Neuronal stem cell (in vitro differentiated cells): Measurements from ENCODE around the gene TMEM205.
"Not testable (repeated sequence)": the region's sequence is repeated elsewhere in the genome, so short reads cannot be mapped to it uniquely, and the experiment has no call there.

Source experiments
- DNase-seq: peaks from one replicate; pipeline ENCODE4 v3.0.0-alpha.2; 2013; ENCODE audit warnings: low spot score
- H2AFZ ChIP-seq: one replicate; pipeline ENCODE4 v1.6.1; 2013; ENCODE audit warnings: mild to moderate bottlenecking, low read length, inconsistent platforms
- H2AK5ac ChIP-seq: 2 replicates; pipeline ENCODE4 v1.6.1; 2013; ENCODE audit warnings: low read depth, mild to moderate bottlenecking, inconsistent platforms, low read length, moderate library complexity, mixed read lengths
- H2BK120ac ChIP-seq: 2 replicates; pipeline ENCODE4 v1.6.1; 2013; ENCODE audit warnings: low read depth, mild to moderate bottlenecking, inconsistent platforms, low read length, moderate library complexity, mixed read lengths
- H2BK12ac ChIP-seq: one replicate; pipeline ENCODE4 v1.6.1; 2013; ENCODE audit warnings: low read length, inconsistent platforms
- H2BK15ac ChIP-seq: 2 replicates; pipeline ENCODE4 v1.6.1; 2013; ENCODE audit warnings: mild to moderate bottlenecking, low read length, inconsistent platforms, mixed read lengths
- H2BK5ac ChIP-seq: one replicate; pipeline ENCODE4 v1.6.1; 2013; ENCODE audit warnings: inconsistent platforms, mild to moderate bottlenecking, low read length, moderate library complexity
- H3K14ac ChIP-seq: one replicate; pipeline ENCODE4 v1.6.1; 2013; ENCODE audit warnings: low read length, inconsistent platforms
- H3K18ac ChIP-seq: 2 replicates; pipeline ENCODE4 v1.6.1; 2013; ENCODE audit warnings: low read length, inconsistent platforms
- H3K23ac ChIP-seq: 2 replicates; pipeline ENCODE4 v1.6.1; 2013; ENCODE audit warnings: low read depth, mild to moderate bottlenecking, mixed read lengths, low read length, inconsistent platforms; ENCODE audit not compliant: poor library complexity
- H3K27ac ChIP-seq: replicated peaks from 3 replicates; pipeline ENCODE4 v1.5.1; 2013; ENCODE audit warnings: low read length, inconsistent platforms
- H3K27me3 ChIP-seq, 3 experiments: 2 replicates each; pipeline ENCODE4 v1.6.1; 2013; ENCODE audit warnings: low read length in 3 of 3, mild to moderate bottlenecking in 2 of 3, inconsistent platforms in 1 of 3, low read depth in 1 of 3, mixed read lengths in 1 of 3, moderate library complexity in 1 of 3; ENCODE audit not compliant: control insufficient read depth in 3 of 3, insufficient read depth in 3 of 3
- H3K36me3 ChIP-seq, 2 donors: replicated peaks in 1 of 2; 2 replicates each; pipeline ENCODE4 v1.6.1; 2013; ENCODE audit warnings: low read length in 2 of 2; ENCODE audit not compliant: control insufficient read depth in 2 of 2, insufficient read depth in 2 of 2
- H3K4ac ChIP-seq: 2 replicates; pipeline ENCODE4 v1.6.1; 2013; ENCODE audit warnings: inconsistent platforms, mild to moderate bottlenecking, low read length, moderate library complexity
- H3K4me1 ChIP-seq, 2 donors: 1 replicate in 1 of 2; 2 replicates in 1 of 2; pipeline ENCODE4 v1.6.1; 2013; ENCODE audit warnings: low read length in 2 of 2, low read depth in 1 of 2; ENCODE audit not compliant: control insufficient read depth in 2 of 2, insufficient read depth in 1 of 2
- H3K4me2 ChIP-seq: one replicate; pipeline ENCODE4 v1.6.1; 2013; ENCODE audit warnings: mild to moderate bottlenecking, low read length, inconsistent platforms; ENCODE audit not compliant: insufficient read depth, poor library complexity, severe bottlenecking
- H3K4me3 ChIP-seq, 2 donors: 2 replicates each; pipeline ENCODE4 v1.5.1; 2013; ENCODE audit warnings: low read length in 2 of 2, mild to moderate bottlenecking in 2 of 2, inconsistent platforms in 1 of 2, moderate library complexity in 1 of 2
- H3K79me1 ChIP-seq: one replicate; pipeline ENCODE4 v1.6.1; 2013; ENCODE audit warnings: low read depth, mild to moderate bottlenecking, inconsistent platforms, low read length, moderate library complexity
- H3K9ac ChIP-seq: one replicate; pipeline ENCODE4 v1.6.1; 2013; ENCODE audit warnings: mild to moderate bottlenecking, low read depth, low read length, inconsistent platforms; ENCODE audit not compliant: poor library complexity
- H3K9me3 ChIP-seq, 2 donors: replicated peaks in 1 of 2; 2 replicates each; pipeline versions ENCODE3 to v1.6.1; 2013; ENCODE audit warnings: low read length in 2 of 2, mild to moderate bottlenecking in 2 of 2, inconsistent platforms in 1 of 2, low read depth in 1 of 2, mixed read lengths in 1 of 2, moderate library complexity in 1 of 2; ENCODE audit not compliant: control insufficient read depth in 2 of 2, insufficient read depth in 1 of 2
- H4K8ac ChIP-seq: one replicate; pipeline ENCODE4 v1.6.1; 2013; ENCODE audit warnings: low read depth, mild to moderate bottlenecking, inconsistent platforms, low read length, moderate library complexity
- H4K91ac ChIP-seq: one replicate; pipeline ENCODE4 v1.6.1; 2013; ENCODE audit warnings: low read length, low read depth, mild to moderate bottlenecking, inconsistent platforms; ENCODE audit not compliant: poor library complexity
- WGBS, 2 donors: extraction: QIAGEN DNeasy Blood & Tissue Kit; methylation state at CpG; one replicate each; pipeline ENCODE4 v1.1.7; 2013; ENCODE audit warnings: missing lambda C conversion rate in 2 of 2, mixed read lengths in 1 of 2; ENCODE audit not compliant: insufficient read length in 2 of 2, insufficient replicate concordance in 1 of 2; ENCODE audit errors: extremely low coverage in 2 of 2; 5-methylcytosine and 5-hydroxymethylcytosine counted together

The TMEM205 gene

GRCh38 chr19:11355160-11356073 is 9.3 kb upstream of the TMEM205 start, which contains the start of gene PLPPR2:
PLPPR2 (plus strand) TSS chr19:11355432; CDS start chr19:11357674, 2,242 bp downstream.
- H3K9me3 ChIP-seq = no peaks in the 10 kb centered on the region
- H3K23ac ChIP-seq = peak within 1 kb of the TSS; percentile 73
- H2AK5ac ChIP-seq = peak within 1 kb of the TSS; percentile 84
- H3K36me3 ChIP-seq = no peaks in the 10 kb centered on the region
- DNase-seq = peak; percentile 86
- H2BK120ac ChIP-seq = no peak within 1 kb of the TSS
- peaks cover 0 to 8% (median 0%) of the 10 kb centered on the region in 3 experiments for H3K27me3 ChIP-seq
- H3K9ac ChIP-seq = peak within 1 kb of the TSS; percentile 85
- H3K79me1 ChIP-seq = no peaks in the 10 kb centered on the region
- peak within 1 kb of the TSS; percentile 88 for H2AFZ ChIP-seq
- H4K8ac ChIP-seq = no peak within 1 kb of the TSS
- peaks cover 5 to 8% of the 10 kb centered on the region in 2 donors for H3K4me1 ChIP-seq
- no peak within 1 kb of the TSS for H2BK15ac ChIP-seq
- no peak within 1 kb of the TSS for H3K4ac ChIP-seq
- no peak within 1 kb of the TSS for H2BK12ac ChIP-seq
- H3K4me2 ChIP-seq = peak within 1 kb of the TSS; percentile 80
- H3K18ac ChIP-seq = peak within 1 kb of the TSS; percentile 97
- WGBS, 2 donors = no CpG with 5 or more reads among the region's 62 CpGs
- H3K27ac ChIP-seq = no peak within 1 kb of the TSS
- H3K14ac ChIP-seq = peak within 1 kb of the TSS; percentile 1
- H2BK5ac ChIP-seq = no peak within 1 kb of the TSS
- peak within 1 kb of the TSS; percentile 44 to 77 for H3K4me3 ChIP-seq
- H4K91ac ChIP-seq = no peak within 1 kb of the TSS

- DNase-seq, H2BK120ac ChIP-seq, H3K23ac ChIP-seq: not testable (repeated sequence)
These were observed 8.0 kb upstream of the TMEM205 start for GRCh38 chr19:11354102-11354501.

GRCh38 chr19:11349171-11349570 is 3.1 kb upstream of the TMEM205 start:
- Histone ChIP-seq H2AFZ (no peak overlapping the region), H3K4me1 (peaks cover 8 to 13% of the 10 kb centered on the region in 2 donors), H3K27me3 (no peaks in the 10 kb centered on the region), H3K9me3 (peaks cover 8 to 12% of the 10 kb centered on the region in 2 donors), H3K27ac (no peak overlapping the region), H2BK12ac (no peak overlapping the region), H2BK120ac (no peak overlapping the region), H3K9ac (no peak overlapping the region), H4K8ac (no peak overlapping the region), H3K4me3 (no peak overlapping the region), H3K18ac (no peak overlapping the region), H2BK15ac (no peak overlapping the region), H2AK5ac (peak overlapping the region; percentile 63), H3K36me3 (peaks cover 0 to 2% of the 10 kb centered on the region in 2 donors), H3K14ac (no peak overlapping the region), H2BK5ac (no peak overlapping the region), H3K4ac (no peak overlapping the region), H3K23ac (peak overlapping the region; percentile 31), H3K4me2 (no peak overlapping the region), H4K91ac (no peak overlapping the region), H3K79me1 (no peaks in the 10 kb centered on the region)
- no peak for DNase-seq
- no CpG with 5 or more reads among the region's 4 CpGs for WGBS, 2 donors

More at GRCh38 chr19:11354102-11354501, 8.0 kb upstream of the TMEM205 start:
- not testable (repeated sequence) for H3K79me1 ChIP-seq, H3K27ac ChIP-seq, H2BK5ac ChIP-seq, H3K27me3 ChIP-seq, H3K4me1 ChIP-seq, H3K4me2 ChIP-seq, H2AFZ ChIP-seq, H3K9ac ChIP-seq, H4K8ac ChIP-seq, H3K4ac ChIP-seq, H3K36me3 ChIP-seq, H3K18ac ChIP-seq, H3K9me3 ChIP-seq, H2AK5ac ChIP-seq, H4K91ac ChIP-seq, H3K4me3 ChIP-seq, H3K14ac ChIP-seq, H2BK12ac ChIP-seq, H2BK15ac ChIP-seq
- WGBS, 2 donors = no CpG with 5 or more reads among the region's 4 CpGs

- no peak overlapping the region for H3K4me2 ChIP-seq
- H3K4me3 ChIP-seq = no peak overlapping the region
- no peak overlapping the region for H3K27ac ChIP-seq
- no peak overlapping the region for H2AK5ac ChIP-seq
- WGBS, 2 donors = no CpG with 5 or more reads among the region's 7 CpGs
- H3K4me1 ChIP-seq = peaks cover 8 to 13% of the 10 kb centered on the region in 2 donors
- H3K9ac ChIP-seq = no peak overlapping the region
- H2BK15ac ChIP-seq = no peak overlapping the region
- no peak for DNase-seq
- no peak overlapping the region for H2AFZ ChIP-seq
- no peaks in the 10 kb centered on the region for H3K27me3 ChIP-seq
- H2BK5ac ChIP-seq = no peak overlapping the region
- H4K91ac ChIP-seq = no peak overlapping the region
- H3K18ac ChIP-seq = no peak overlapping the region
- peaks cover 0 to 2% of the 10 kb centered on the region in 2 donors for H3K36me3 ChIP-seq
- no peak overlapping the region for H4K8ac ChIP-seq
- H2BK120ac ChIP-seq = no peak overlapping the region
- no peak overlapping the region for H3K23ac ChIP-seq
- no peak overlapping the region for H3K4ac ChIP-seq
- no peak overlapping the region for H2BK12ac ChIP-seq
- no peaks in the 10 kb centered on the region for H3K79me1 ChIP-seq
- peaks cover 8 to 12% of the 10 kb centered on the region in 2 donors for H3K9me3 ChIP-seq
- H3K14ac ChIP-seq = no peak overlapping the region
These were observed 1.5 kb upstream of the TMEM205 start for GRCh38 chr19:11347546-11348039.
